Measurements from ENCODE around the gene C6orf47. TPM values are rescaled to one million over a fixed set of nuclear protein-coding genes. Genes with fewer than 3 reads are reported as not detected.
A peak's percentile ranks its signal among the peaks of the same experiment; 100 is the strongest.

C6orf47 gene
- total RNA-seq, 2 experiments from 2014 or later = 16.7 to 18.5 TPM

DNA sequence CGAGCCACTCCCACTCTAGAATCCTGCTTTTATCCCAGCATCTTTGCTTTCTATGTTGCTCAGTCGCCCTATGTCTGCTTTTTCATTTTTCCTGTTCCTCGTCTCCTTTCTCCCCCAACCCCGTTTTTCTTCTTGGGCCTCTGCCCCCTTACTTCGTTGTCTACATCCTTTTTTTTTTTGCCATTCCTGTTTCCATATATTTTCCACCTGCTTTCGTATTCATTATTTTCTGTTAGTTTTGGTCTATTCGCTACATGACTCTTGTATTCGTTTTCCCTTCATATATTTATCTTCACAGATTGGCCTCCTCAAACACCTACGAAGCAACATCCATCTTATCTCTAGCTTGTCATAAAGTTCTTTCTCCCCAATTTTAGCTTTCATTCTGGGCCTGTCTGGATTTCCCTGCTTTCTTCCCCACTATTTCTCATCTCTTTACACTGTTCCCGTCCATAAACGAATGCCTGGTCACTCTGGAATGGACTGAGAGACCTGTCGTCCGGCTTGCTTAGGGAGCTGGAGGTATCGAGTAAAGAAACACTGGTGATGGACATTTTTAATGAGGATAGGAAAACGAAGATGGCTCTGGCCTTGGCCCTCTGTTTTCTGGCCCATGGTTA is 39.1 kb downstream of the C6orf47 start:
- POLR2A ChIA-PET = interaction anchor here (0.6 to 1.2 kb wide), 3 partner anchors 26 to 61 kb away, joined by 3 to 4 read pairs (median 4); no protein-coding TSS in a partner anchor

DNA sequence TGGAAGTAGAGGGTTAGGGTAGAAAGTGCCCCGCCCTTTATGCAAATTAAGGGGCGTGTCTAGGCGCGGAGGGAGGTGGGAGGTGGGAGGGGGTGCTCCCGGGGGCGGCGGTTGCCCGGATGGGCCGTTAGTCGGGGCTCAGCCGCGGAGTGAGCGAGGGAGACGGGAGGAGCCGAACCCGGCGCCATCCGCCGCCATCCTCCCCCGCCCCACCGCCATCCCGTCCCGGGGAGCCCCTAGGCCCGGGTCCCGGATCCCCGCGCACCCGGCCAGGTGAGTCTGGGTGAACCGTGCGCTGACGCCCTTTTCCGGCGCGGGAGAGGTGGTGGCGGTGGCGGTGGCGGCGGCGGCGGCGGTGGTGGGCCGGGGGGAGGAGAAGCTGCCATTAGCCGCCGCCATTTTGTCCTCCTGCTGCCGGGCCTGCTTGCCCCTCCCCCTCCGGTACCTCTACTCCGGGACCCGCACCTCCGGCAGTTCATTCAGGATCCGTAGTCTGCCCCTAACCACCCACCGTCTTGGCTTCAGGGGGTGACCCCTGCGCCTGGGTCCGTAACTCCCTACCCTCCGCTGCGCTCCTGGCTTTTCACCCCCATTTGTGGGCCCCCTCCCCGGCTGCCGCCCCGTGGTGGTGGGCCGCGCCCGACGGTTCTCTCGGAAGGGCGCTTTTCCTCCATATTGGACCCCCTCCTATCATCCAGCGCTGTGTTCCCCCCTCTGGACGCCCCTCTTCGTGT is 39.8 kb downstream of the C6orf47 start, which contains the start of gene PRRC2A:
Gene PRRC2A, plus strand, starts transcription at position 130 of the 734 bp plus-strand sequence. CDS start 2,075 bp downstream, outside the sequence.
- peaks cover 18% of the 10 kb centered on the region for H4K20me1 ChIP-seq (ENCODE audit: insufficient read depth, low read length)
- no peaks in the 10 kb centered on the region for H3K9me2 ChIP-seq (ENCODE audit: insufficient read depth, low read length)
- peaks cover 49% of the 10 kb centered on the region for H3K36me3 ChIP-seq (ENCODE audit: insufficient read depth, low read length)
- peak within 1 kb of the TSS; percentile 99 for H3K4me2 ChIP-seq (ENCODE audit: low read length)
- no TSS peak for BruUV-seq (replicated peaks)
- TF ChIP-seq CTCF (conservative IDR thresholded peaks at IDR 0.05; ENCODE audit: low read length) = no peak
- TF ChIP-seq EZH2phosphoT487 (IDR thresholded peaks at IDR 0.05; ENCODE audit: borderline replicate concordance, low read depth, low read length) = no peak
- H3K27ac ChIP-seq (ENCODE audit: low read depth, low read length, poor library complexity, severe bottlenecking) = peak within 1 kb of the TSS; percentile 94
- peaks cover 34% of the 10 kb centered on the region for H3K4me1 ChIP-seq (ENCODE audit: insufficient read depth, low read length, poor library complexity, severe bottlenecking)
- peak; percentile 79 for DNase-seq (ENCODE audit: low spot score)
- intact Hi-C loops (cut with micrococcal nuclease; ENCODE audit: unreplicated experiment) = loop anchor here (1.0 to 5.0 kb wide), 5 partner anchors 32 to 210 kb away; partner anchors contain the start of gene BAG6
- POLR2A ChIA-PET = interaction anchor here (0.6 to 1.0 kb wide), 2 partner anchors 31 to 61 kb away, joined by 3 read pairs; partner anchors contain the start of gene BAG6
- CTCF ChIA-PET (ENCODE audit: unreplicated experiment) = no interaction called here
- H3K4me3 ChIP-seq (ENCODE audit: low read depth, low read length, poor library complexity, severe bottlenecking) = peak within 1 kb of the TSS; percentile 83
- H2AFZ ChIP-seq (ENCODE audit: low read length) = peak within 1 kb of the TSS; percentile 23; the same call in 1 of the 2 replicates
- H3K79me2 ChIP-seq (ENCODE audit: insufficient read depth, low read depth, low read length) = peaks cover 45% of the 10 kb centered on the region
- H3K9me3 ChIP-seq (ENCODE audit: low read length) = no peaks in the 10 kb centered on the region

More for the DNA sequence above, 39.1 kb downstream of the C6orf47 start:
- intact Hi-C loops (cut with micrococcal nuclease; ENCODE audit: unreplicated experiment) = loop anchor here (2.0 to 5.0 kb wide), 2 partner anchors 166 to 209 kb away; no protein-coding TSS in a partner anchor
- DNase-seq (ENCODE audit: low spot score) = no peak
- Histone ChIP-seq H3K9me2 (ENCODE audit: insufficient read depth, low read length) (no peaks in the 10 kb centered on the region), H3K9me3 (ENCODE audit: low read length) (no peaks in the 10 kb centered on the region), H4K20me1 (ENCODE audit: insufficient read depth, low read length) (peaks cover 18% of the 10 kb centered on the region), H3K27ac (ENCODE audit: low read depth, low read length, poor library complexity, severe bottlenecking) (peak overlapping the region; percentile 94), H3K4me1 (ENCODE audit: insufficient read depth, low read length, poor library complexity, severe bottlenecking) (peaks cover 27% of the 10 kb centered on the region), H3K4me3 (ENCODE audit: low read depth, low read length, poor library complexity, severe bottlenecking) (peak overlapping the region; percentile 83), H3K36me3 (ENCODE audit: insufficient read depth, low read length) (peaks cover 56% of the 10 kb centered on the region), H3K79me2 (ENCODE audit: insufficient read depth, low read depth, low read length) (peaks cover 52% of the 10 kb centered on the region), H3K4me2 (ENCODE audit: low read length) (peak overlapping the region; percentile 99), H2AFZ (ENCODE audit: low read length) (no peak overlapping the region; the same call in 1 of the 2 replicates)
- TF ChIP-seq CTCF (conservative IDR thresholded peaks at IDR 0.05; ENCODE audit: low read length) (no peak), EZH2phosphoT487 (IDR thresholded peaks at IDR 0.05; ENCODE audit: borderline replicate concordance, low read depth, low read length) (no peak)
- CTCF ChIA-PET (ENCODE audit: unreplicated experiment) = no interaction called here
- TSS peak; percentile 78 for BruUV-seq (replicated peaks)

Measured in OCI-LY7 (cell line).